Esophagus squamous epithelium (tissue), 4 donors: ENCODE data around the gene STMP1.

Experiments
- CTCF ChIP-seq, 6 experiments: fragments of 450-650 bp in 4 of 6; fragments of 200-600 bp in 2 of 6; sonication (generic) in 2 of 6; IDR thresholded peaks; one replicate each; pipeline ENCODE4 v1.5.1; 2016 to 2019; ENCODE audit warnings: antibody characterized with exemption in 6 of 6, mild to moderate bottlenecking in 4 of 6, moderate library complexity in 4 of 6
- POLR2A ChIP-seq, 4 donors: fragments of 450-650 bp; IDR thresholded peaks; one replicate each; pipeline ENCODE4 v1.6.1; 2017; ENCODE audit warnings: antibody characterized with exemption in 4 of 4, mild to moderate bottlenecking in 4 of 4, moderate library complexity in 3 of 4

GRCh38 chr7:135653340-135654080 is 8.8 kb upstream of the STMP1 start:
- TF ChIP-seq CTCF (IDR thresholded peaks at IDR 0.05), result no peak
- no peak for TF ChIP-seq POLR2A (IDR thresholded peaks at IDR 0.05)
